Left lung (tissue), 10 donors: ENCODE results near the gene ANKRD1. TPM values are rescaled to one million over a fixed set of nuclear protein-coding genes. Genes with fewer than 3 reads are reported as not detected.

Experiments used
- ATAC-seq: fragments of 200-7000 bp; cut with Tn5 transposase; one replicate; pipeline ENCODE4 v1.9.1; 2020; ENCODE audit warnings: moderate library complexity
- DNase-seq, 4 donors: peaks; one replicate each; pipeline ENCODE4 v3.0.0-alpha.2; 2013 to 2020
- H3K27ac ChIP-seq, 2 donors: fragments of 200-600 bp; sonication (generic) in 1 of 2; one replicate each; pipeline versions ENCODE4 v1.5.0 to v1.8.0; 2020 to 2021
- H3K27me3 ChIP-seq, 2 donors: fragments of 200-600 bp; sonication (generic) in 1 of 2; one replicate each; pipeline versions ENCODE4 v1.5.0 to v1.8.0; 2020 to 2021
- H3K36me3 ChIP-seq, 2 donors: fragments of 200-600 bp; sonication (generic) in 1 of 2; one replicate each; pipeline versions ENCODE4 v1.5.0 to v1.8.0; 2020 to 2021
- H3K4me1 ChIP-seq, 2 donors: fragments of 200-600 bp; one replicate each; pipeline ENCODE4 v1.8.0; 2021
- H3K4me3 ChIP-seq, 2 donors: fragments of 200-600 bp; sonication (generic) in 1 of 2; one replicate each; pipeline versions ENCODE4 v1.5.0 to v1.8.0; 2020 to 2021; ENCODE audit warnings: mild to moderate bottlenecking in 1 of 2
- H3K9me3 ChIP-seq, 2 donors: fragments of 200-600 bp; sonication (generic) in 1 of 2; one replicate each; pipeline versions ENCODE4 v1.5.0 to v1.8.0; 2020 to 2021
- intact Hi-C, 2 donors: fragments of 100-400 bp; cut with DNase I; formaldehyde crosslinking; loops; one replicate each; pipeline versions ENCODE4 v1.11.2 to v1.14.2; 2022
- polyA plus RNA-seq, 6 donors: library from polyadenylated mRNA; unstranded; fragments of 120-200 nt; gene quantifications; one replicate each; pipeline ENCODE4 v1.2.1, GENCODE V29; 2013; ENCODE audit not compliant: insufficient read length in 6 of 6
- total RNA-seq, 2 donors: library from RNA; stranded (reverse); fragmentation: NEBNext Ultra II Directional; extraction: Animal tissue kit (Norgen Biotek cat#: 25700); gene quantifications; one replicate each; pipeline ENCODE4 v1.2.1, GENCODE V29; 2021
- TF ChIP-seq, protein P1 (sequence below), 2 donors: fragments of 200-600 bp; sonication (generic) in 1 of 2; IDR thresholded peaks; one replicate each; pipeline versions ENCODE4 v1.5.0 to v1.8.0; 2021; ENCODE audit warnings: antibody characterized with exemption in 2 of 2
- donor health status: DM: no; HTN: yes; CAD: no.
- donor health status: DM: no; HTN: no; CAD: no.

ANKRD1 gene
- total and polyA plus RNA-seq, 8 donors, result 0.07 to 165 (median 0.17) TPM; not detected in 2

DNA sequence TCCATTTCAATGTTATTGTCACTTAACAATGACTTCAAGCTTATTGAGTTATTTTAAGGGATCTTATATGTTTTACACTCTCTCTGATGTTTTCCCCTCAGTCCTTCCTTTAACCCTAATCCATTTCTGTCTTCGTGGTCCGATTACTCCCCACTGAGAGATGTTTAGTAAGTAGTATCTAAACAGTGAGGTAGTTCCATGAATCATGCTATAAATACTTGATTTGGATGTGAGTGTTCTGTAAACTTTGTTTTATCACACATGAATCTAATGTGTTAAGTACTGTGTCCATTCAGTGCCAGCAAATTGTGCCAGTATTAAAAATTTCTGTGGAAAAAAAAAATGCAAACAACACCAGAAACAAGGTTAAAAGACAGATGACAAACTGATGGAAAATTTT lies 30.5 kb downstream of the ANKRD1 start:
- Histone ChIP-seq H3K9me3 (no peaks in the 10 kb centered on the region), H3K36me3 (peaks cover 0 to 80% of the 10 kb centered on the region in 2 donors), H3K27ac (no peak overlapping the region), H3K4me3 (no peak overlapping the region), H3K4me1 (no peaks in the 10 kb centered on the region), H3K27me3 (no peaks in the 10 kb centered on the region)
- intact Hi-C loops, result no loop called here
- DNase-seq (no peak), ATAC-seq (no peak)
- TF ChIP-seq, protein P1, sequence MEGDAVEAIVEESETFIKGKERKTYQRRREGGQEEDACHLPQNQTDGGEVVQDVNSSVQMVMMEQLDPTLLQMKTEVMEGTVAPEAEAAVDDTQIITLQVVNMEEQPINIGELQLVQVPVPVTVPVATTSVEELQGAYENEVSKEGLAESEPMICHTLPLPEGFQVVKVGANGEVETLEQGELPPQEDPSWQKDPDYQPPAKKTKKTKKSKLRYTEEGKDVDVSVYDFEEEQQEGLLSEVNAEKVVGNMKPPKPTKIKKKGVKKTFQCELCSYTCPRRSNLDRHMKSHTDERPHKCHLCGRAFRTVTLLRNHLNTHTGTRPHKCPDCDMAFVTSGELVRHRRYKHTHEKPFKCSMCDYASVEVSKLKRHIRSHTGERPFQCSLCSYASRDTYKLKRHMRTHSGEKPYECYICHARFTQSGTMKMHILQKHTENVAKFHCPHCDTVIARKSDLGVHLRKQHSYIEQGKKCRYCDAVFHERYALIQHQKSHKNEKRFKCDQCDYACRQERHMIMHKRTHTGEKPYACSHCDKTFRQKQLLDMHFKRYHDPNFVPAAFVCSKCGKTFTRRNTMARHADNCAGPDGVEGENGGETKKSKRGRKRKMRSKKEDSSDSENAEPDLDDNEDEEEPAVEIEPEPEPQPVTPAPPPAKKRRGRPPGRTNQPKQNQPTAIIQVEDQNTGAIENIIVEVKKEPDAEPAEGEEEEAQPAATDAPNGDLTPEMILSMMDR (IDR thresholded peaks at IDR 0.05), result no peak

GRCh38 chr10:90889636-90890035 lies 31.3 kb downstream of the ANKRD1 start:
- Histone ChIP-seq H3K4me3 (no peak overlapping the region), H3K27ac (no peak overlapping the region), H3K27me3 (no peaks in the 10 kb centered on the region), H3K36me3 (peaks cover 0 to 75% of the 10 kb centered on the region in 2 donors), H3K4me1 (no peaks in the 10 kb centered on the region), H3K9me3 (no peaks in the 10 kb centered on the region)
- TF ChIP-seq, protein P1 (IDR thresholded peaks at IDR 0.05), result no peak
- no peak for ATAC-seq
- intact Hi-C loops, result no loop called here
- DNase-seq, result no peak

- intact Hi-C loops, result no loop called here
- DNase-seq (no peak), ATAC-seq (no peak)
- Histone ChIP-seq H3K4me3 (no peak overlapping the region), H3K27ac (no peak overlapping the region), H3K36me3 (peaks cover 0 to 63% of the 10 kb centered on the region in 2 donors), H3K4me1 (no peaks in the 10 kb centered on the region), H3K9me3 (no peaks in the 10 kb centered on the region), H3K27me3 (no peaks in the 10 kb centered on the region)
- TF ChIP-seq, protein P1 (IDR thresholded peaks at IDR 0.05), result no peak
These were observed 32.5 kb downstream of the ANKRD1 start for GRCh38 chr10:90888387-90888786.

- intact Hi-C loops, result no loop called here
- H3K27me3 ChIP-seq, result no peaks in the 10 kb centered on the region
- TF ChIP-seq, protein P1 (IDR thresholded peaks at IDR 0.05), result no peak
- no peak overlapping the region for H3K4me3 ChIP-seq
- no peak overlapping the region for H3K27ac ChIP-seq
- no peak for ATAC-seq
- DNase-seq, result no peak
- no peaks in the 10 kb centered on the region for H3K4me1 ChIP-seq
- H3K9me3 ChIP-seq, result no peaks in the 10 kb centered on the region
- peaks cover 0 to 63% of the 10 kb centered on the region in 2 donors for H3K36me3 ChIP-seq
These were observed 33.3 kb downstream of the ANKRD1 start for GRCh38 chr10:90887555-90887954.

- no peaks in the 10 kb centered on the region for H3K27me3 ChIP-seq
- peaks cover 0 to 67% of the 10 kb centered on the region in 2 donors for H3K36me3 ChIP-seq
These were observed 35.7 kb downstream of the ANKRD1 start for GRCh38 chr10:90885176-90885575.

More at GRCh38 chr10:90885176-90885575, 35.7 kb downstream of the ANKRD1 start:
- peak; percentile 30 for ATAC-seq
- no peak overlapping the region for H3K27ac ChIP-seq
- H3K9me3 ChIP-seq, result no peaks in the 10 kb centered on the region
- intact Hi-C loops, result no loop called here
- TF ChIP-seq, protein P1 (IDR thresholded peaks at IDR 0.05), result no peak
- no peak overlapping the region for H3K4me3 ChIP-seq
- H3K4me1 ChIP-seq, result no peaks in the 10 kb centered on the region
- DNase-seq, result no peak
